ENCODE data around the gene PLCG2.
"Not testable (repeated sequence)": the region's sequence is repeated elsewhere in the genome, so short reads cannot be mapped to it uniquely, and the experiment has no call there.

PLCG2 gene

GRCh38 chr16:81778861-81779535, at the start of gene PLCG2:
TSS of gene PLCG2 (plus strand) at chr16:81779291. CDS start at chr16:81785990, 6,699 bp downstream.
- peak; percentile 72 for DNase-seq

GRCh38 chr16:81729451-81729850, 49.6 kb upstream of the PLCG2 start:
- no peak for DNase-seq

- DNase-seq, result peak; percentile 44
Measured at GRCh38 chr16:81730090-81731051, 48.7 kb upstream of the PLCG2 start.

DNA sequence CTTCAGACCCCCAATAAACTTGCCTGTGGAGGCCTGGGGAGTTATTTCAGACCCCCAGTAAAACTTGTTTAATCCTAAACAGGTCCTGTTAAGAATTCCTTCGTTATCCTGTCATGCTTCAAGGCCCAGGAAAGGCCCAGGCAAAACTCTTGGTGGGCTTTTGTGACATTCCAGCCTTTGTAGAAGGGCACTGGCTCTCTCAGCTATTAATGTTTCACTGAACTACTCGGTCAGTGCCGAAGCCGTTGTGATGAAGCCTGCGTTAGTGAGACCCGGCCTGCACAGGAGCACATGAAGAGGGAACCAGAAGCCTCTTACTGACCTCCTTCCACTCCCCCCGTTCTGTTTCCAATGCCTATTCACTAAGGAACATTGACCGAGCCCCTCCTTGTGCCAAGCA, 47.4 kb upstream of the PLCG2 start:
- no peak for DNase-seq

DNA sequence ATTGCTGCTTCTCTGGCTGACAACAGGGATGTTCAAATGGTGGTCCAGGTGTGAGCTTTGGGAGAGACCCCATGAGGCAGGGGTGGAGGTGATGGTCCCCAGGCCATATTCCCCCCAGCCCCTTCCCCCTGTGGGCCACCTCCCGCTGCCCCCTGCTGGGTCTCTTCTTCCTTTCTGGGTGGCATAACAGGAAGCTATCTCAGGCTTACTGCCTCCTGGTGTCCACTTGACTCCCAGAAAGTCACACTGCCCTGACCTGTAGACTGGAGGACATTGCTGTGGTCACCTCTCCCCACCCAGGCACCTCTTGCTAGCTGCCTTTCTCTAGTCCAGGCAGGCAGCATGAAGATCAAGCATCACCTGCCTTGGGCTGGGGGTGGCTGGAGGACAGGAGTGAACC, 46.4 kb upstream of the PLCG2 start:
- no peak for DNase-seq

- no peak for DNase-seq
Measured at GRCh38 chr16:81733295-81733694, 45.8 kb upstream of the PLCG2 start.

- no peak for DNase-seq
Measured at GRCh38 chr16:81734632-81735434, 44.3 kb upstream of the PLCG2 start.

- peak; percentile 84 for DNase-seq
Measured at GRCh38 chr16:81737885-81738536, 41.1 kb upstream of the PLCG2 start.

DNA sequence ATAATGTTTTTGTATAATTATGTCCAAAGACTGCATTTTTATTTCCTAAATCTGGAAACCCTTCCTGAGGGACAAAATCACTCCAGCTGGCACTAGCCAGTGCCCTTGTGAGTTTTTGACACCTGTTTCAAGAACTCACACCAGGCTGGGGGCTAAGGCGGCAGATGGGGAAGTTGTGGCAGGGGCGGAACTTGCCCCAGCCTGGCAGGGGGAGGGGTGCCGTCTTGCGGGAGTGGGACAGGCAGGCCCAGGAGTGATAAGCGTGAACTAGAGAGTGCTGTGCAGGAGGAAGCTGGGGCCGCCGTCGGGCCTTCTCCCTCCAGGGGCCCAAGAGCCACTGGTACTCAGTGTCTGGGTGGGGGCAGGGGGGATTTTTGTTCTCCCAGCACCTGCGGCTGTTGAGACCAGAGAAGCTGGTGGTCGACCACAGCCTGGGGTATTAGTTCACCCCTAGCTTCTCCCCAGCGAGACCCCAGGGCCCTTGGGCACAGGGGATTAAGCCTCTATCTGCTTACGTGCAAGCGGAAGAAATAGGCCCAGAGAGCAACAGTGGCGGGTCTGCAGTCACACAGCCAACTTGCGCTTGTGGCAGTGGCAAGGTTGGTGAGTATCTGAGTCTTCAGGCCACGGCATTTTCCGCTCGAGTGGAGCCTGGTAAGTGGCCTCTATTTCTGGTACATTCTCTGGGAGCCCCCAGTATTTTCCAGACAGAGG, 40.2 kb upstream of the PLCG2 start:
- DNase-seq, result no peak

DNA sequence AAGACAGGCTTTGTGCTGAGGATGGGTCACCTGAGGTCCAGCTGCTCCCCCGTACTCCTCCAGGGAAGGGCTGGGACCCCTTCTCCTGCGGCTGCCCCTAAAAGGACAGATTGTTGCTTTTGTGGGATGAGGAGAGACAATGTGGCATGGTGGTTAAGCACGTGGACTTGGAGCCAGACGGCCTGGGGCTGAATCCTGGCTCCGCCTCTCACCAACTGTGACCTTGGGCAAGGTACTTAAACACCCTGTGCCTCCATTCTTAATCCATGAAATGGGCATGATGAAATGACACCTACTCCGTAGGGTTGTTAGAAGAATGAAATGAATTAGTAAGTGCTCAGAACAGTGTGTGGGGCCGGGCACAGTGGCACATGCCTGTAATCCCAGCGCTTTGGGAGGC, 39.6 kb upstream of the PLCG2 start:
- DNase-seq, result no peak

DNA sequence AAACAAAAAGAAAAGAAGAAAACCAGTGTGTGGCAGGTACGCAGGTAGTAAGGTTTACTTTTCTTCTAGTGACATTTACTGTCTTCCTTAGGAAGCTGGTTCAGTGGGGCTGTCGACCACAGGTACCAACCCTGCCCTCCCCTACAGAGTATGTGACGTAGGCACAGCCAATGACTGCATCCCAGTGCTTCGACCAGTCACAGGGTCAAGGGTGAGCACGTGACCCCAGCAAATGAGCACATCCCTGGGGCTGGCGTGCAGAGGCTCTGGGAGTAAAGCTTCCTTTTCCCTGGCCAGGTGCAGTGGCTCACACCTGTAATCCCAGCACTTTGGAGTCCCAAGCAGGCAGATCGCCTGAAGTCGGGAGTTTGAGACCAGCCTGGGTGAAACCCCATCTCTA, 38.9 kb upstream of the PLCG2 start:
- DNase-seq, result no peak

DNA sequence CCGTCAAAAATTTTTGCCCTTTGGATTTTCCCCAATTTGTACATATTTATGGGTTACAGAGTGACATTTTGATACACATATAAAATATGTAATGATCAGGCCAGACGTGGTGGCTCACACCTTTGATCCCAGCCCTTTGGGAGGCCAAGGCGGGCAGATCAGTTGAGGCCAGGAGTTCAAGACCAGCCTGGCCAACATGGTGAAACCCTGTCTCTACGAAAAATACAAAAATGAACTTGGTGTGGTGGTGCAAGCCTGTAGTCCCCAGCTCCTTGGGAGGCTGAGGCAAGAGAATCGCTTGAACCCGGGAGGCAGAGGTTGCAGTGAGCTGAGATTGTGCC, 37.7 kb upstream of the PLCG2 start:
- DNase-seq, result not testable (repeated sequence)

DNA sequence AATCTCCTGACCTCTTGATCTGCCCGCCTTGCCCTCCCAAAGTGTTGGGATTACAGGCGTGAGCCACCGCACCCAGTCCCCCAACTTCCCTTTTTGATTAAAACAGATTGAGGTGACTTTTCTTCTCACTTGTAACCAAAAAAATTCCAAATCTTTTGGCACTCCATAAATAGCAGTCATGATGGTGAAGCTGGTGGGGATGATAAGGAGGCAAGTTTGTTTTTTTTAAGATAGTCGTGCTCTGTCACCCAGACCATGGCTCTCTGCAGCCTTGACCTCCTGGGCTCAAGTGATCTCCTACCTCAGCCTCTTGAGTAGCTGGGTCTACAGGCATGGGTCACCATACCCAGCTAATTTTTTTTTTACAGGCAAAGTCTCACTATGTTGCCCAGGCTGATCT, 34.7 kb upstream of the PLCG2 start:
- DNase-seq, result no peak

DNA sequence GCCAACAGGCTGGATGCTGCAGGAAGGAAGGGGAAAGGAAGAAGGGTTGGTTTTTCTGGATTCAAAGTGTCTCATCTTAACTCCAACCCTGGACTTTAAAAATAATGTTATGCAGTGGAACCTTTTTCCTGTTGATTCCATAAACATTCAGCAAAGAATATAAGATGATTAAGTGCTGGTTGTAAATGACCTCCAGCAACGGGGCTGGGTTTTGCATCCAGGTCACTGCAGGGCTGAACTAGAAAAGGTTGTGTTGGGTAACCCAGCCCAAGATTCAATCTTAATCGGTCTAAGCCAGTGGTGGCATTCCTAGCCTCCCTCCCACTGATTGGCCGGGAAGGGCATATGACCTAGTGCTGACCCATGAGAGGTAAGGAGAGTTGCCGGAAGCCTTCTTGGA, 34.2 kb upstream of the PLCG2 start:
- DNase-seq, result no peak

DNA sequence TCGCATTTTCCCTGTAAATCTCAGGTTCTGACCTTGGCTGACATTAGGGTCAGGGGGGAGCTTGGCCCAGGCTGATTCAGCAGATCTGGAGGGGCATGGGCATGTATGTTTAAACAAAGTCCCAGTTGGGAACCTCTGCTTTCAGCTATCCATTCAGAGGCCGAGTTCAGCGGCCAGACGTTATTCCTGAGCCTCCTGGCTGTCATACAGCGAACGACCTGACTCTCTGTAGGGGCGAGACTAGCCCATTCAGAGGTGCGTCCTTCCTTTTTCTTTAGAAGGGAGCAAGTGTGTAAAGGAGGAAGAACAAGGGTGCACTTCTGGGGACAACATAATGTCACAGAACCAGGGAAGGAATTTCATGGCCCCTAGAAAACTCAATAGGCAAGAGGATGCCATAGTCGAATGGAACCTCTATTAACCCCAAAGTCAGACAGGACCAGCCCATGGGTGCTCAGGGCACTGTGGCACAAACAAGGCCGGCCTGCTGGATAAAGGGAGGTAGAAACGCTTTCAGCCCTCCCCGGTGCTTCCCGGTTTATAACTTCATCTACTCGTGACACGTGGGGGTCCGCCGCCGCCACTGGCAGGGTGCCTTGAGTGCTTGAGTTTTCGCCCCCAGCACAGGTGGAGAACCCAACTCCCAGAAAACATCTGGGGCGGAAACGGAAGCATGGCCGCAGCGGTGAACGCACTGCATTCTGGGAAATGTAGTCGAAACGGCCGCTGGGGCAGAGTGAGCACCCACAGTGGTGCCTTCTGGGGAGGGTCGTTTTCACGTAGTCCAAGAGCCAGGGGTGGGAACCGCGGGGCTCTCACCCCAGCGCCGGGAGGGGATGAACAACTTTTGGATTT, 33.2 kb upstream of the PLCG2 start:
- DNase-seq, result peak; percentile 72

GRCh38 chr16:81746566-81746965, 32.5 kb upstream of the PLCG2 start:
- DNase-seq, result no peak

DNA sequence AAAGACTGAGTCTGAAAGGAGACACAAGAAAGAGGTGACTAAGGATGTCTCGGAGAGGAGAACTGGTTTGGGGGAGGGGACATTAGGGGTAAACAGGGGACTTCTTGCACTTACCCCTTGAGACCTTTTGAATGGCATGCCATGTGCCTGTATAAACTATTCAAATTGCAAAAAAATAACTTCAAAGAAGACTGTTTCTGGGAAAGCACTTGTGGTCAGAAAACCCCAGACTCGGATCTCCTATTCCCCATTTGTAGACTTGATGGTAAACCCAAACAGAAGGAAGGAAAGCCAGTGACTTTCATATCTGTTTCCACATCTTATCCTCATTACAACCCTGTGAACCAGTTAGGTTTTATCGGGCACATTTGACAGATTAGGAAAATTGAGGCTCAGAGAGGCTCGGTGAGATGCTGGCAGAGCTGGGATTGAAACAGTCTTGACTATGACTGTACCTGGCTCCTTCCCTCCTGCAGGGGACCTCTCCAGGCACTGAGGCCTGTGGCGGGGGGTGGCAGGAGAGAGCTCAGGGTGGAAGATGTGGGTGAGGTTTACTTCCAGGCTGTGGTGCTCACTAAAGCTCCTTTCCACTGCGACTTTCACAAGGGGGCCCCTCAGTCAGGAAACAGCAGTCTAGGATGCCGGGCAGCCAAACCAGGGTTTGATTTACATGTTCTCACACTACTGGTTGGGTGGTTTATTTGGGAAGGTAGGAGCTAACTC, 30.5 kb upstream of the PLCG2 start:
- no peak for DNase-seq

- no peak for DNase-seq
Measured at GRCh38 chr16:81752225-81752875, 26.7 kb upstream of the PLCG2 start.

DNA sequence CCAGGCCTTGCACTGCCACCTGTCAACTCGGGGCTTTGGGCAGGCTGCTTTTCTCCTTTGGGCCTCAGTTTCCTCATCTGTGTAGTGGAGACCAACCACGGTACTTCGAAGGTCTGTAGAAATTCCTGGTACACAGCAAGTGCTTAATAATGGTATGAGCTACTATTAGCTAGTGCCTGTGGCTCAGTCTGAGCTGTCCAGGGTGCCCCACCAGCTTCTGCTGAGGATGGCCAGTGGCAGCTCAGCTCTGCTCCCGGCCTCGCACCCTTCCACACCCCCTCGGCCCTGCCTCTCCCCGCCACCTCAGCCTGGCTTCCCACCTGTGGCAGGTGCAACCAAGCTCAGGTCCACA, 26.2 kb upstream of the PLCG2 start:
- no peak for DNase-seq

GRCh38 chr16:81754858-81755257, 24.2 kb upstream of the PLCG2 start:
- DNase-seq, result no peak

All from activated gamma-delta T cell treated with Interleukin-2 at 50 U/mL for 16 hours (primary cell).